ENCODE results near the gene TMEM81. TPM values are rescaled to one million over a fixed set of nuclear protein-coding genes. Genes with fewer than 3 reads are reported as not detected.

TMEM81 gene, protein sequence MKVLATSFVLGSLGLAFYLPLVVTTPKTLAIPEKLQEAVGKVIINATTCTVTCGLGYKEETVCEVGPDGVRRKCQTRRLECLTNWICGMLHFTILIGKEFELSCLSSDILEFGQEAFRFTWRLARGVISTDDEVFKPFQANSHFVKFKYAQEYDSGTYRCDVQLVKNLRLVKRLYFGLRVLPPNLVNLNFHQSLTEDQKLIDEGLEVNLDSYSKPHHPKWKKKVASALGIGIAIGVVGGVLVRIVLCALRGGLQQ
- polyA plus RNA-seq, result 1.4 to 1.7 TPM (median 1.6 TPM) in 3 replicates
- polyA plus RNA-seq (2011; ENCODE audit: low read depth), result 0.86 TPM
- polyA plus RNA-seq (2011; cell fraction: cytosol; rRNA removed), result 0.99 and 1.3 TPM in 2 replicates
- polyA plus RNA-seq (2011; cell fraction: nucleus; rRNA removed), result 3.7 and 3.9 TPM in 2 replicates
- 1.5 and 3.6 TPM in 2 replicates for polyA plus RNA-seq (2012; ENCODE audit: low replicate concordance)
- polyA minus RNA-seq, result 0.23 to 4.6 TPM (median 2.4 TPM) in 3 replicates
- polyA minus RNA-seq (2011; cell fraction: cytosol; rRNA and poly(A)+ RNA removed), result not detected
- polyA minus RNA-seq (2011; cell fraction: nucleus; rRNA and poly(A)+ RNA removed), result 1.5 and 2.4 TPM in 2 replicates

DNA sequence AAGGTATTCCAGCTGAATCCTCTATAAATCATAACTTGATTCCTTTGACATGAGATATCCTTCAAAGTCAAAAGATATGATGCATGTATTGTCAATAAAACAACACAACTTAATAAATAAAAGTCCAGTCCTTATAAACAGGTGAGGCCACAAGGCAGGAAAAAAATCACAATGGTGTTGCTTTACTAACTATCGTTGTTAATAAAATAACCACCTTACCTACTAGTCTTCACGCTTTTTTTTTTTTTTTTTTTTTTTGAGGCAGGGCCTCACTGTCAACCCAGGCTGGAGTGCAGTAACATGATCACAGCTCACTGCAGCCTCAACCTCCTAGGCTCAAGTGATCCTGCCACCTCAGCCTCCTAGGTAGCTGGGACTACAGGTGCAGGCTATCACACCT lies at the start of gene TMEM81:
TMEM81 (minus strand) TSS at position 101 of the 400 bp plus-strand sequence. CDS start 140 bp downstream, outside the sequence.
- Histone ChIP-seq H4K20me1 (ENCODE audit: control insufficient read depth, extremely low read depth, insufficient read depth, low read length) (no peaks in the 10 kb centered on the region), H3K9me1 (ENCODE audit: control insufficient read depth, extremely low read depth, insufficient read depth, low read length) (no peaks in the 10 kb centered on the region), H3K4me1 (ENCODE audit: control insufficient read depth, extremely low read depth, insufficient read depth, low read length) (no peaks in the 10 kb centered on the region), H3K9me3 (ENCODE audit: control insufficient read depth, low read depth, low read length) (no peaks in the 10 kb centered on the region), H3K4me2 (ENCODE audit: control insufficient read depth, extremely low read depth, insufficient read depth, low read depth, low read length) (no peak within 1 kb of the TSS), H3K79me2 (ENCODE audit: control insufficient read depth, insufficient read depth, low read length) (no peaks in the 10 kb centered on the region), H3K27ac (ENCODE audit: control insufficient read depth, insufficient read depth, low read length) (no peak within 1 kb of the TSS), H3K9ac (ENCODE audit: control insufficient read depth, extremely low read depth, insufficient read depth, low read length) (no peak within 1 kb of the TSS), H3K36me3 (ENCODE audit: control insufficient read depth in 2 of 2, extremely low read depth in 1 of 2, insufficient read depth in 2 of 2, low read length in 2 of 2) (peaks cover 0 to 8% of the 10 kb centered on the region in 2 experiments), H3K27me3 (ENCODE audit: control insufficient read depth, extremely low read depth, insufficient read depth, low read length) (no peaks in the 10 kb centered on the region), H2AFZ (ENCODE audit: control insufficient read depth, low read length) (no peak within 1 kb of the TSS), H3K4me3 (ENCODE audit: control insufficient read depth in 2 of 3, extremely low read depth in 1 of 3, insufficient read depth in 2 of 3, low read depth in 1 of 3, low read length in 3 of 3) (no peak within 1 kb of the TSS)
- dilution Hi-C loops (cut with MboI; ENCODE audit: extremely low pct_ligation_motif_present, low sequenced_read_pairs), result no loop called here
- DNase-seq (ENCODE audit: low read depth, low spot score), result no peak
- TF ChIP-seq EZH2 (IDR thresholded peaks at IDR 0.05; ENCODE audit: low read length), result no peak
- TF ChIP-seq, protein P1, sequence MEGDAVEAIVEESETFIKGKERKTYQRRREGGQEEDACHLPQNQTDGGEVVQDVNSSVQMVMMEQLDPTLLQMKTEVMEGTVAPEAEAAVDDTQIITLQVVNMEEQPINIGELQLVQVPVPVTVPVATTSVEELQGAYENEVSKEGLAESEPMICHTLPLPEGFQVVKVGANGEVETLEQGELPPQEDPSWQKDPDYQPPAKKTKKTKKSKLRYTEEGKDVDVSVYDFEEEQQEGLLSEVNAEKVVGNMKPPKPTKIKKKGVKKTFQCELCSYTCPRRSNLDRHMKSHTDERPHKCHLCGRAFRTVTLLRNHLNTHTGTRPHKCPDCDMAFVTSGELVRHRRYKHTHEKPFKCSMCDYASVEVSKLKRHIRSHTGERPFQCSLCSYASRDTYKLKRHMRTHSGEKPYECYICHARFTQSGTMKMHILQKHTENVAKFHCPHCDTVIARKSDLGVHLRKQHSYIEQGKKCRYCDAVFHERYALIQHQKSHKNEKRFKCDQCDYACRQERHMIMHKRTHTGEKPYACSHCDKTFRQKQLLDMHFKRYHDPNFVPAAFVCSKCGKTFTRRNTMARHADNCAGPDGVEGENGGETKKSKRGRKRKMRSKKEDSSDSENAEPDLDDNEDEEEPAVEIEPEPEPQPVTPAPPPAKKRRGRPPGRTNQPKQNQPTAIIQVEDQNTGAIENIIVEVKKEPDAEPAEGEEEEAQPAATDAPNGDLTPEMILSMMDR (optimal IDR thresholded peaks at IDR 0.05 in 1 of 3, IDR thresholded peaks at IDR 0.05 in 1 of 3, conservative IDR thresholded peaks at IDR 0.05 in 1 of 3; ENCODE audit: extremely low read depth in 1 of 3, insufficient read depth in 2 of 3, low read length in 3 of 3), result no peak
- FAIRE-seq, result no peak

DNA sequence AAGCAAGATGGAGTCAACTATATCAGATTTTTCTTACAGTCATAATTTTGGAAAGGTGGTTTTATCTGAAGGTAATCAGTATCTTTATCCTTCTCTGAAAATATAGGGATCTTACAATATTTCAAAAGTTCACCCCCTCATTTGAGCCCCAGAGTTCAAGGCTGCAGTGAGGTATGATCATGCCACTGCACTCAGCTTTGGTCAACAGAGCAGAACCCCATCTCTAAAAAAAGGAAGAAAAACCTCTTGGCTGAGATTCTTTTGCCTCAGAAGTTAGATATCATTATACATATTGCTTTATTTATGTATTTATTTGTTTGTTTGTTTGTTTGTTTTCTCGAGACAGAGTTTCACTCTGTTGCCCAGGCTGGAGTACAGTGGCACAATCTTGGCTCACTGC lies 49.0 kb upstream of the TMEM81 start:
- Histone ChIP-seq H3K9me1 (ENCODE audit: control insufficient read depth, extremely low read depth, insufficient read depth, low read length) (no peaks in the 10 kb centered on the region), H3K4me1 (ENCODE audit: control insufficient read depth, extremely low read depth, insufficient read depth, low read length) (no peaks in the 10 kb centered on the region), H3K27me3 (ENCODE audit: control insufficient read depth, extremely low read depth, insufficient read depth, low read length) (no peaks in the 10 kb centered on the region), H3K27ac (ENCODE audit: control insufficient read depth, insufficient read depth, low read length) (no peak overlapping the region), H4K20me1 (ENCODE audit: control insufficient read depth, extremely low read depth, insufficient read depth, low read length) (no peaks in the 10 kb centered on the region), H3K9me3 (ENCODE audit: control insufficient read depth, low read depth, low read length) (no peaks in the 10 kb centered on the region), H3K4me2 (ENCODE audit: control insufficient read depth, extremely low read depth, insufficient read depth, low read depth, low read length) (no peak overlapping the region), H3K79me2 (ENCODE audit: control insufficient read depth, insufficient read depth, low read length) (no peaks in the 10 kb centered on the region), H3K36me3 (ENCODE audit: control insufficient read depth in 2 of 2, extremely low read depth in 1 of 2, insufficient read depth in 2 of 2, low read length in 2 of 2) (no peaks in the 10 kb centered on the region), H3K9ac (ENCODE audit: control insufficient read depth, extremely low read depth, insufficient read depth, low read length) (no peak overlapping the region), H2AFZ (ENCODE audit: control insufficient read depth, low read length) (no peak overlapping the region), H3K4me3 (ENCODE audit: control insufficient read depth in 2 of 3, extremely low read depth in 1 of 3, insufficient read depth in 2 of 3, low read depth in 1 of 3, low read length in 3 of 3) (no peak overlapping the region)
- FAIRE-seq (no peak), DNase-seq (ENCODE audit: low read depth, low spot score) (no peak)
- TF ChIP-seq EZH2 (IDR thresholded peaks at IDR 0.05; ENCODE audit: low read length), result no peak
- TF ChIP-seq, protein P1 (optimal IDR thresholded peaks at IDR 0.05 in 1 of 3, IDR thresholded peaks at IDR 0.05 in 1 of 3, conservative IDR thresholded peaks at IDR 0.05 in 1 of 3; ENCODE audit: extremely low read depth in 1 of 3, insufficient read depth in 2 of 3, low read length in 3 of 3), result no peak
- dilution Hi-C loops (cut with MboI; ENCODE audit: extremely low pct_ligation_motif_present, low sequenced_read_pairs), result no loop called here

Data from keratinocyte (primary cell).